Measurements from ENCODE around the gene FTSJ3. TPM values are rescaled to one million over a fixed set of nuclear protein-coding genes. Genes with fewer than 3 reads are reported as not detected.

The FTSJ3 gene
- total RNA-seq, 1 experiment from 2014 or later: 36.7 TPM

- ChIA-PET POLR2A (interaction anchor here (0.6 to 12.7 kb wide), 6 partner anchors 11 to 273 kb away, joined by 3 to 211 read pairs (median 4); partner anchors contain the start of genes CCDC47, DDX42 and STRADA), CTCF (interaction anchor here (0.6 to 0.8 kb wide), 2 partner anchors 9 to 207 kb away, joined by 4 to 5 read pairs; no protein-coding TSS in a partner anchor)
- Mint-ChIP-seq H3K27me3 (ENCODE audit: insufficient read depth, unreplicated experiment) (no peaks in the 10 kb centered on the region), H3K4me1 (ENCODE audit: insufficient read depth, unreplicated experiment) (peaks cover 22% of the 10 kb centered on the region), H3K27ac (ENCODE audit: low read depth, unreplicated experiment) (no peak overlapping the region), H3K4me3 (ENCODE audit: unreplicated experiment) (no peak overlapping the region), H3K9me3 (ENCODE audit: unreplicated experiment) (no peaks in the 10 kb centered on the region), H3K36me3 (ENCODE audit: insufficient read depth, unreplicated experiment) (peaks cover 73% of the 10 kb centered on the region)
- BruUV-seq (replicated peaks): no TSS peak
- no peak for TF ChIP-seq CTCF (IDR thresholded peaks at IDR 0.05; ENCODE audit: unreplicated experiment)
- DNase-seq (ENCODE audit: unreplicated experiment): peak; percentile 65
- intact Hi-C loops (cut with micrococcal nuclease): no loop called here
Measured at GRCh38 chr17:63786971-63787711, 40.3 kb downstream of the FTSJ3 start.

- Mint-ChIP-seq H3K27ac (ENCODE audit: low read depth, unreplicated experiment) (peak overlapping the region; percentile 42), H3K4me3 (ENCODE audit: unreplicated experiment) (no peak overlapping the region), H3K9me3 (ENCODE audit: unreplicated experiment) (no peaks in the 10 kb centered on the region), H3K36me3 (ENCODE audit: insufficient read depth, unreplicated experiment) (peaks cover 63% of the 10 kb centered on the region), H3K4me1 (ENCODE audit: insufficient read depth, unreplicated experiment) (peaks cover 26% of the 10 kb centered on the region), H3K27me3 (ENCODE audit: insufficient read depth, unreplicated experiment) (no peaks in the 10 kb centered on the region)
- no peak for DNase-seq (ENCODE audit: unreplicated experiment)
- ChIA-PET POLR2A (interaction anchor here (0.6 to 12.7 kb wide), 6 partner anchors 10 to 44 kb away, joined by 3 to 211 read pairs (median 4); partner anchors contain the start of genes CCDC47, DDX42 and STRADA), CTCF (interaction anchor here (0.6 to 0.8 kb wide), 2 partner anchors 10 to 206 kb away, joined by 4 to 5 read pairs; no protein-coding TSS in a partner anchor)
- TF ChIP-seq CTCF (IDR thresholded peaks at IDR 0.05; ENCODE audit: unreplicated experiment): no peak
- intact Hi-C loops (cut with micrococcal nuclease): no loop called here
- BruUV-seq (replicated peaks): no TSS peak
Measured at GRCh38 chr17:63786117-63786516, 41.3 kb downstream of the FTSJ3 start.

GRCh38 chr17:63785556-63785955, 41.9 kb downstream of the FTSJ3 start:
- DNase-seq (ENCODE audit: unreplicated experiment): peak; percentile 42
- intact Hi-C loops (cut with micrococcal nuclease): no loop called here
- peaks cover 31% of the 10 kb centered on the region for H3K4me1 Mint-ChIP-seq (ENCODE audit: insufficient read depth, unreplicated experiment)
- H3K27ac Mint-ChIP-seq (ENCODE audit: low read depth, unreplicated experiment): peak overlapping the region; percentile 42
- TF ChIP-seq CTCF (IDR thresholded peaks at IDR 0.05; ENCODE audit: unreplicated experiment): no peak
- peaks cover 59% of the 10 kb centered on the region for H3K36me3 Mint-ChIP-seq (ENCODE audit: insufficient read depth, unreplicated experiment)
- no TSS peak for BruUV-seq (replicated peaks)
- no peak overlapping the region for H3K4me3 Mint-ChIP-seq (ENCODE audit: unreplicated experiment)
- no peaks in the 10 kb centered on the region for H3K9me3 Mint-ChIP-seq (ENCODE audit: unreplicated experiment)
- ChIA-PET POLR2A (interaction anchor here (0.6 to 12.7 kb wide), 6 partner anchors 9 to 45 kb away, joined by 3 to 211 read pairs (median 4); partner anchors contain the start of genes CCDC47, DDX42 and STRADA), CTCF (interaction anchor here (0.7 kb wide), 1 partner anchor 315 kb away, joined by 3 read pairs; no protein-coding TSS in a partner anchor)
- no peaks in the 10 kb centered on the region for H3K27me3 Mint-ChIP-seq (ENCODE audit: insufficient read depth, unreplicated experiment)

- no TSS peak for BruUV-seq (replicated peaks)
- no peak overlapping the region for H3K4me3 Mint-ChIP-seq (ENCODE audit: unreplicated experiment)
- no peaks in the 10 kb centered on the region for H3K27me3 Mint-ChIP-seq (ENCODE audit: insufficient read depth, unreplicated experiment)
- no peaks in the 10 kb centered on the region for H3K9me3 Mint-ChIP-seq (ENCODE audit: unreplicated experiment)
- intact Hi-C loops (cut with micrococcal nuclease): no loop called here
- ChIA-PET POLR2A (interaction anchor here (0.6 to 12.7 kb wide), 6 partner anchors 7 to 43 kb away, joined by 3 to 211 read pairs (median 4); partner anchors contain the start of genes CCDC47 and DDX42), CTCF (interaction anchor here (1.4 to 1.5 kb wide), 2 partner anchors 8 to 358 kb away, joined by 4 read pairs; no protein-coding TSS in a partner anchor)
- H3K36me3 Mint-ChIP-seq (ENCODE audit: insufficient read depth, unreplicated experiment): peaks cover 55% of the 10 kb centered on the region
- peak overlapping the region; percentile 81 for H3K27ac Mint-ChIP-seq (ENCODE audit: low read depth, unreplicated experiment)
- no peak for TF ChIP-seq CTCF (IDR thresholded peaks at IDR 0.05; ENCODE audit: unreplicated experiment)
- no peak for DNase-seq (ENCODE audit: unreplicated experiment)
- H3K4me1 Mint-ChIP-seq (ENCODE audit: insufficient read depth, unreplicated experiment): peaks cover 37% of the 10 kb centered on the region
Measured at GRCh38 chr17:63783522-63783921, 43.9 kb downstream of the FTSJ3 start.
